ENCODE data around the gene CCIN.
A peak's percentile ranks its signal among the peaks of the same experiment; 100 is the strongest.

The CCIN gene

GRCh38 chr9:36191686-36192085 is 22.5 kb downstream of the CCIN start:
- H3K9ac ChIP-seq (ENCODE audit: insufficient read length, low read depth): peak overlapping the region; percentile 96
- peak overlapping the region; percentile 92 for H3K4me3 ChIP-seq (ENCODE audit: insufficient read length, low read depth)
- no peaks in the 10 kb centered on the region for H3K9me3 ChIP-seq (ENCODE audit: insufficient read depth, low read length)
- H3K4me1 ChIP-seq (ENCODE audit: insufficient read depth, insufficient read length): no peaks in the 10 kb centered on the region
- no peaks in the 10 kb centered on the region for H3K27me3 ChIP-seq (ENCODE audit: insufficient read depth, insufficient read length)
- TF ChIP-seq SUZ12 (IDR thresholded peaks at IDR 0.05; ENCODE audit: extremely low read depth, insufficient read depth, insufficient read length) (no peak), ZNF274 (IDR thresholded peaks at IDR 0.05; ENCODE audit: low read depth, low read length) (no peak), YY1 (IDR thresholded peaks at IDR 0.05; ENCODE audit: insufficient read depth, insufficient read length) (no peak)
- H3K36me3 ChIP-seq (ENCODE audit: insufficient read depth, insufficient read length, low read length): peaks cover 39% of the 10 kb centered on the region
- DNase-seq (ENCODE audit: low read depth, low spot score): no peak

- peak overlapping the region; percentile 96 for H3K9ac ChIP-seq (ENCODE audit: insufficient read length, low read depth)
- H3K36me3 ChIP-seq (ENCODE audit: insufficient read depth, insufficient read length, low read length): peaks cover 44% of the 10 kb centered on the region
- no peaks in the 10 kb centered on the region for H3K27me3 ChIP-seq (ENCODE audit: insufficient read depth, insufficient read length)
- TF ChIP-seq SUZ12 (IDR thresholded peaks at IDR 0.05; ENCODE audit: extremely low read depth, insufficient read depth, insufficient read length): no peak
- TF ChIP-seq YY1 (IDR thresholded peaks at IDR 0.05; ENCODE audit: insufficient read depth, insufficient read length): no peak
- no peak for TF ChIP-seq ZNF274 (IDR thresholded peaks at IDR 0.05; ENCODE audit: low read depth, low read length)
- H3K4me3 ChIP-seq (ENCODE audit: insufficient read length, low read depth): peak overlapping the region; percentile 92
- no peaks in the 10 kb centered on the region for H3K9me3 ChIP-seq (ENCODE audit: insufficient read depth, low read length)
- no peaks in the 10 kb centered on the region for H3K4me1 ChIP-seq (ENCODE audit: insufficient read depth, insufficient read length)
- no peak for DNase-seq (ENCODE audit: low read depth, low spot score)
Measured at GRCh38 chr9:36192196-36192595, 23.0 kb downstream of the CCIN start.

GRCh38 chr9:36193023-36193422 is 23.8 kb downstream of the CCIN start:
- H3K4me3 ChIP-seq (ENCODE audit: insufficient read length, low read depth): peak overlapping the region; percentile 5
- no peak for DNase-seq (ENCODE audit: low read depth, low spot score)
- peaks cover 50% of the 10 kb centered on the region for H3K36me3 ChIP-seq (ENCODE audit: insufficient read depth, insufficient read length, low read length)
- H3K27me3 ChIP-seq (ENCODE audit: insufficient read depth, insufficient read length): no peaks in the 10 kb centered on the region
- H3K9ac ChIP-seq (ENCODE audit: insufficient read length, low read depth): peak overlapping the region; percentile 96
- no peaks in the 10 kb centered on the region for H3K9me3 ChIP-seq (ENCODE audit: insufficient read depth, low read length)
- H3K4me1 ChIP-seq (ENCODE audit: insufficient read depth, insufficient read length): no peaks in the 10 kb centered on the region
- TF ChIP-seq YY1 (IDR thresholded peaks at IDR 0.05; ENCODE audit: insufficient read depth, insufficient read length): no peak
- no peak for TF ChIP-seq ZNF274 (IDR thresholded peaks at IDR 0.05; ENCODE audit: low read depth, low read length)
- TF ChIP-seq SUZ12 (IDR thresholded peaks at IDR 0.05; ENCODE audit: extremely low read depth, insufficient read depth, insufficient read length): no peak

- H3K27me3 ChIP-seq (ENCODE audit: insufficient read depth, insufficient read length): no peaks in the 10 kb centered on the region
- H3K9ac ChIP-seq (ENCODE audit: insufficient read length, low read depth): no peak overlapping the region
- no peaks in the 10 kb centered on the region for H3K9me3 ChIP-seq (ENCODE audit: insufficient read depth, low read length)
- no peak for DNase-seq (ENCODE audit: low read depth, low spot score)
- peaks cover 64% of the 10 kb centered on the region for H3K36me3 ChIP-seq (ENCODE audit: insufficient read depth, insufficient read length, low read length)
- H3K4me3 ChIP-seq (ENCODE audit: insufficient read length, low read depth): no peak overlapping the region
- H3K4me1 ChIP-seq (ENCODE audit: insufficient read depth, insufficient read length): no peaks in the 10 kb centered on the region
- TF ChIP-seq YY1 (IDR thresholded peaks at IDR 0.05; ENCODE audit: insufficient read depth, insufficient read length) (no peak), SUZ12 (IDR thresholded peaks at IDR 0.05; ENCODE audit: extremely low read depth, insufficient read depth, insufficient read length) (no peak), ZNF274 (IDR thresholded peaks at IDR 0.05; ENCODE audit: low read depth, low read length) (no peak)
Measured at GRCh38 chr9:36194326-36195000, 25.3 kb downstream of the CCIN start.

GRCh38 chr9:36204906-36205547 is 35.8 kb downstream of the CCIN start:
- H3K9me3 ChIP-seq (ENCODE audit: insufficient read depth, low read length): no peaks in the 10 kb centered on the region
- H3K4me1 ChIP-seq (ENCODE audit: insufficient read depth, insufficient read length): peaks cover 2% of the 10 kb centered on the region
- H3K36me3 ChIP-seq (ENCODE audit: insufficient read depth, insufficient read length, low read length): peaks cover 96% of the 10 kb centered on the region
- H3K9ac ChIP-seq (ENCODE audit: insufficient read length, low read depth): no peak overlapping the region
- TF ChIP-seq ZNF274 (IDR thresholded peaks at IDR 0.05; ENCODE audit: low read depth, low read length) (no peak), SUZ12 (IDR thresholded peaks at IDR 0.05; ENCODE audit: extremely low read depth, insufficient read depth, insufficient read length) (no peak), YY1 (IDR thresholded peaks at IDR 0.05; ENCODE audit: insufficient read depth, insufficient read length) (no peak)
- DNase-seq (ENCODE audit: low read depth, low spot score): no peak
- H3K27me3 ChIP-seq (ENCODE audit: insufficient read depth, insufficient read length): no peaks in the 10 kb centered on the region
- H3K4me3 ChIP-seq (ENCODE audit: insufficient read length, low read depth): no peak overlapping the region

GRCh38 chr9:36207016-36207415 is 37.8 kb downstream of the CCIN start:
- TF ChIP-seq YY1 (IDR thresholded peaks at IDR 0.05; ENCODE audit: insufficient read depth, insufficient read length) (no peak), SUZ12 (IDR thresholded peaks at IDR 0.05; ENCODE audit: extremely low read depth, insufficient read depth, insufficient read length) (no peak), ZNF274 (IDR thresholded peaks at IDR 0.05; ENCODE audit: low read depth, low read length) (no peak)

GRCh38 chr9:36207546-36208012 is 38.4 kb downstream of the CCIN start:
- Histone ChIP-seq H3K36me3 (ENCODE audit: insufficient read depth, insufficient read length, low read length) (peaks cover 96% of the 10 kb centered on the region), H3K27me3 (ENCODE audit: insufficient read depth, insufficient read length) (no peaks in the 10 kb centered on the region), H3K4me3 (ENCODE audit: insufficient read length, low read depth) (no peak overlapping the region), H3K4me1 (ENCODE audit: insufficient read depth, insufficient read length) (peaks cover 4% of the 10 kb centered on the region), H3K9me3 (ENCODE audit: insufficient read depth, low read length) (no peaks in the 10 kb centered on the region), H3K9ac (ENCODE audit: insufficient read length, low read depth) (no peak overlapping the region)
- no peak for DNase-seq (ENCODE audit: low read depth, low spot score)
- no peak for TF ChIP-seq YY1 (IDR thresholded peaks at IDR 0.05; ENCODE audit: insufficient read depth, insufficient read length)
- no peak for TF ChIP-seq SUZ12 (IDR thresholded peaks at IDR 0.05; ENCODE audit: extremely low read depth, insufficient read depth, insufficient read length)
- no peak for TF ChIP-seq ZNF274 (IDR thresholded peaks at IDR 0.05; ENCODE audit: low read depth, low read length)

More at GRCh38 chr9:36207016-36207415, 37.8 kb downstream of the CCIN start:
- Histone ChIP-seq H3K9ac (ENCODE audit: insufficient read length, low read depth) (no peak overlapping the region), H3K27me3 (ENCODE audit: insufficient read depth, insufficient read length) (no peaks in the 10 kb centered on the region), H3K9me3 (ENCODE audit: insufficient read depth, low read length) (no peaks in the 10 kb centered on the region), H3K36me3 (ENCODE audit: insufficient read depth, insufficient read length, low read length) (peaks cover 96% of the 10 kb centered on the region), H3K4me1 (ENCODE audit: insufficient read depth, insufficient read length) (peaks cover 4% of the 10 kb centered on the region), H3K4me3 (ENCODE audit: insufficient read length, low read depth) (no peak overlapping the region)
- no peak for DNase-seq (ENCODE audit: low read depth, low spot score)
